Mesenchymal stem cell (in vitro differentiated cells and primary cell): ENCODE results near the gene GABRG3.

ENCODE experiments used
- DNase-seq: peaks from one replicate; pipeline ENCODE4 v3.0.0-alpha.2; 2013
- H2AFZ ChIP-seq: one replicate; pipeline ENCODE4 v1.6.1; 2013; ENCODE audit warnings: low read depth, mild to moderate bottlenecking, control low read depth, inconsistent platforms, low read length, moderate library complexity
- H2AK5ac ChIP-seq: 2 replicates; pipeline ENCODE4 v1.6.1; 2013; ENCODE audit warnings: low read length, moderate library complexity, mild to moderate bottlenecking, inconsistent platforms; ENCODE audit not compliant: severe bottlenecking
- H2BK120ac ChIP-seq: one replicate; pipeline ENCODE4 v1.6.1; 2013; ENCODE audit warnings: low read depth, mild to moderate bottlenecking, inconsistent platforms, low read length, moderate library complexity
- H2BK12ac ChIP-seq, 2 experiments: one replicate each; pipeline ENCODE4 v1.6.1; 2013; ENCODE audit warnings: inconsistent platforms in 2 of 2, low read length in 2 of 2, mild to moderate bottlenecking in 2 of 2, moderate library complexity in 2 of 2, control low read depth in 1 of 2
- H2BK15ac ChIP-seq: one replicate; pipeline ENCODE4 v1.6.1; 2013; ENCODE audit warnings: mild to moderate bottlenecking, low read depth, inconsistent platforms; ENCODE audit not compliant: poor library complexity, severe bottlenecking
- H2BK5ac ChIP-seq: 2 replicates; pipeline ENCODE4 v1.6.1; 2013; ENCODE audit warnings: low read depth, mild to moderate bottlenecking, low read length, control low read depth, inconsistent platforms; ENCODE audit not compliant: poor library complexity, severe bottlenecking
- H3K14ac ChIP-seq, 2 experiments: one replicate each; pipeline ENCODE4 v1.6.1; 2013; ENCODE audit warnings: inconsistent platforms in 2 of 2, low read length in 2 of 2, control low read depth in 1 of 2, mild to moderate bottlenecking in 1 of 2, moderate library complexity in 1 of 2
- H3K18ac ChIP-seq, 2 experiments: one replicate each; pipeline ENCODE4 v1.6.1; 2013; ENCODE audit warnings: inconsistent platforms in 2 of 2, low read length in 2 of 2, control low read depth in 1 of 2, low read depth in 1 of 2, mild to moderate bottlenecking in 1 of 2
- H3K23ac ChIP-seq, 2 experiments: one replicate each; pipeline ENCODE4 v1.6.1; 2013; ENCODE audit warnings: inconsistent platforms in 2 of 2, low read length in 2 of 2, mild to moderate bottlenecking in 2 of 2, moderate library complexity in 2 of 2, control low read depth in 1 of 2
- H3K27ac ChIP-seq: 2 replicates; pipeline ENCODE4 v1.5.1; 2013; ENCODE audit warnings: mild to moderate bottlenecking, moderate library complexity, low read length, control low read depth, inconsistent platforms; ENCODE audit not compliant: poor library complexity, severe bottlenecking
- H3K27me3 ChIP-seq, 2 experiments: 2 replicates each; pipeline versions ENCODE4 v1.6.1 to v1.7.0; 2013; ENCODE audit warnings: low read length in 2 of 2, mild to moderate bottlenecking in 2 of 2, moderate library complexity in 2 of 2, control low read depth in 1 of 2, inconsistent platforms in 1 of 2; ENCODE audit not compliant: control insufficient read depth in 1 of 2, insufficient read depth in 1 of 2
- H3K36me3 ChIP-seq, 2 experiments: 2 replicates each; pipeline versions ENCODE4 v1.6.1 to v1.7.0; 2013; ENCODE audit warnings: low read length in 2 of 2, control low read depth in 1 of 2, inconsistent platforms in 1 of 2, low read depth in 1 of 2, mild to moderate bottlenecking in 1 of 2; ENCODE audit not compliant: insufficient read depth in 2 of 2, control insufficient read depth in 1 of 2
- H3K4ac ChIP-seq, 2 experiments: one replicate each; pipeline ENCODE4 v1.6.1; 2013; ENCODE audit warnings: inconsistent platforms in 2 of 2, low read length in 2 of 2, mild to moderate bottlenecking in 2 of 2, moderate library complexity in 2 of 2, control low read depth in 1 of 2, low read depth in 1 of 2
- H3K4me1 ChIP-seq: 2 replicates; pipeline ENCODE4 v1.6.1; 2013; ENCODE audit warnings: low read depth, low read length, control low read depth; ENCODE audit not compliant: control insufficient read depth, insufficient read depth
- H3K4me2 ChIP-seq: 2 replicates; pipeline ENCODE4 v1.6.1; 2013; ENCODE audit warnings: low read length, mild to moderate bottlenecking, inconsistent platforms; ENCODE audit not compliant: poor library complexity, severe bottlenecking
- H3K4me3 ChIP-seq, 2 experiments: 2 replicates each; pipeline versions ENCODE4 v1.5.1 to v1.7.0; 2013; ENCODE audit warnings: low read length in 2 of 2, mild to moderate bottlenecking in 2 of 2, control low read depth in 1 of 2, low read depth in 1 of 2; ENCODE audit not compliant: insufficient read depth in 1 of 2
- H3K79me1 ChIP-seq: replicated peaks from 2 replicates; pipeline ENCODE4 v1.6.1; 2013; ENCODE audit warnings: mild to moderate bottlenecking, control low read depth, low read length, inconsistent platforms; ENCODE audit not compliant: poor library complexity, severe bottlenecking
- H3K9ac ChIP-seq: 2 replicates; pipeline ENCODE4 v1.7.0; 2013; ENCODE audit warnings: mild to moderate bottlenecking, low read length, moderate library complexity
- H3K9me3 ChIP-seq: 2 replicates; pipeline ENCODE4 v1.7.0; 2013; ENCODE audit warnings: mild to moderate bottlenecking, low read length; ENCODE audit not compliant: control insufficient read depth
- H4K8ac ChIP-seq: one replicate; pipeline ENCODE4 v1.6.1; 2013; ENCODE audit warnings: inconsistent platforms, mild to moderate bottlenecking, low read length, moderate library complexity
- H4K91ac ChIP-seq: one replicate; pipeline ENCODE4 v1.6.1; 2013; ENCODE audit warnings: mild to moderate bottlenecking, low read length, inconsistent platforms
- WGBS: methylation state at CpG from one replicate; pipeline ENCODE4 v1.1.7; 2013; ENCODE audit warnings: mixed read lengths; 5-methylcytosine and 5-hydroxymethylcytosine counted together

GABRG3 gene

GRCh38 chr15:27481768-27482167 is 510.8 kb downstream of the GABRG3 start:
- no peak overlapping the region for H3K4ac ChIP-seq
- 22% methylated on average over 3 of the region's 4 CpGs for WGBS
- H3K27me3 ChIP-seq, result no peaks in the 10 kb centered on the region
- H3K36me3 ChIP-seq, result no peaks in the 10 kb centered on the region
- H2BK5ac ChIP-seq, result no peak overlapping the region
- no peak overlapping the region for H3K18ac ChIP-seq
- no peak overlapping the region for H2BK120ac ChIP-seq
- no peaks in the 10 kb centered on the region for H3K9me3 ChIP-seq
- no peak overlapping the region for H4K8ac ChIP-seq
- H4K91ac ChIP-seq, result no peak overlapping the region
- H3K9ac ChIP-seq, result no peak overlapping the region
- H3K4me3 ChIP-seq, result no peak overlapping the region
- no peak overlapping the region for H2AK5ac ChIP-seq
- H2BK12ac ChIP-seq, result no peak overlapping the region
- H2AFZ ChIP-seq, result no peak overlapping the region
- H3K4me2 ChIP-seq, result no peak overlapping the region
- DNase-seq, result no peak
- H3K79me1 ChIP-seq, result no peaks in the 10 kb centered on the region
- H3K27ac ChIP-seq, result no peak overlapping the region
- H3K4me1 ChIP-seq, result no peaks in the 10 kb centered on the region
- no peak overlapping the region for H3K23ac ChIP-seq
- H2BK15ac ChIP-seq, result no peak overlapping the region
- no peak overlapping the region for H3K14ac ChIP-seq

- Histone ChIP-seq H2BK5ac (no peak overlapping the region), H3K14ac (no peak overlapping the region)
- WGBS, result 94% methylated on average over 5 of the region's 6 CpGs
These were observed 511.3 kb downstream of the GABRG3 start for GRCh38 chr15:27482287-27482686.

GRCh38 chr15:27483124-27483523 is 512.1 kb downstream of the GABRG3 start:
- H2BK5ac ChIP-seq, result no peak overlapping the region
- H3K79me1 ChIP-seq, result no peaks in the 10 kb centered on the region
- DNase-seq, result no peak
- no peak overlapping the region for H3K4me2 ChIP-seq
- H3K18ac ChIP-seq, result no peak overlapping the region
- no peak overlapping the region for H3K27ac ChIP-seq
- no peaks in the 10 kb centered on the region for H3K4me1 ChIP-seq
- no peak overlapping the region for H4K8ac ChIP-seq
- H3K4me3 ChIP-seq, result no peak overlapping the region
- H2AFZ ChIP-seq, result no peak overlapping the region
- no peak overlapping the region for H3K14ac ChIP-seq
- no peaks in the 10 kb centered on the region for H3K36me3 ChIP-seq
- no peak overlapping the region for H2BK15ac ChIP-seq
- no peak overlapping the region for H4K91ac ChIP-seq
- H3K4ac ChIP-seq, result no peak overlapping the region
- no peak overlapping the region for H2AK5ac ChIP-seq
- no peak overlapping the region for H2BK12ac ChIP-seq
- H3K27me3 ChIP-seq, result no peaks in the 10 kb centered on the region
- no peaks in the 10 kb centered on the region for H3K9me3 ChIP-seq
- no peak overlapping the region for H3K9ac ChIP-seq
- WGBS, result 65% methylated on average over 6 of the region's 6 CpGs
- H2BK120ac ChIP-seq, result no peak overlapping the region
- no peak overlapping the region for H3K23ac ChIP-seq

More at GRCh38 chr15:27482287-27482686, 511.3 kb downstream of the GABRG3 start:
- Histone ChIP-seq H3K4me1 (no peaks in the 10 kb centered on the region), H2BK15ac (no peak overlapping the region), H4K91ac (no peak overlapping the region), H3K4me3 (no peak overlapping the region), H3K4ac (no peak overlapping the region), H2BK120ac (no peak overlapping the region), H3K4me2 (no peak overlapping the region), H3K9ac (no peak overlapping the region), H3K23ac (no peak overlapping the region), H4K8ac (no peak overlapping the region), H3K9me3 (no peaks in the 10 kb centered on the region), H3K27me3 (no peaks in the 10 kb centered on the region), H3K79me1 (no peaks in the 10 kb centered on the region), H3K18ac (no peak overlapping the region), H2AFZ (no peak overlapping the region), H2BK12ac (no peak overlapping the region), H3K36me3 (no peaks in the 10 kb centered on the region), H2AK5ac (no peak overlapping the region), H3K27ac (no peak overlapping the region)
- DNase-seq, result no peak

- Histone ChIP-seq H3K79me1 (no peaks in the 10 kb centered on the region), H2BK120ac (no peak overlapping the region), H3K4me2 (no peak overlapping the region), H3K27me3 (no peaks in the 10 kb centered on the region), H3K27ac (no peak overlapping the region), H2BK5ac (no peak overlapping the region), H3K14ac (no peak overlapping the region), H2BK12ac (no peak overlapping the region), H4K91ac (no peak overlapping the region), H3K4me3 (no peak overlapping the region), H4K8ac (no peak overlapping the region), H3K9ac (no peak overlapping the region), H3K9me3 (no peaks in the 10 kb centered on the region), H2AFZ (no peak overlapping the region), H3K4me1 (no peaks in the 10 kb centered on the region), H2AK5ac (no peak overlapping the region), H3K18ac (no peak overlapping the region), H3K4ac (no peak overlapping the region), H2BK15ac (no peak overlapping the region), H3K36me3 (no peaks in the 10 kb centered on the region), H3K23ac (no peak overlapping the region)
- DNase-seq, result no peak
- 65% methylated on average over 3 of the region's 3 CpGs for WGBS
These were observed 514.3 kb downstream of the GABRG3 start for GRCh38 chr15:27485265-27485664.
